AG09309 (cell line): ENCODE measurements around the gene KMT2C.

Source experiments
- DNase-seq: peaks from one replicate; pipeline ENCODE4 v3.0.0-alpha.2; 2010; ENCODE audit warnings: low read depth
- H3K4me3 ChIP-seq: 2 replicates; pipeline ENCODE4 v1.5.1; 2011; ENCODE audit warnings: mild to moderate bottlenecking, low read depth, low read length, moderate library complexity; ENCODE audit not compliant: control insufficient read depth
- TF ChIP-seq, protein P1 (sequence below): IDR thresholded peaks from 2 replicates; pipeline ENCODE4 v1.5.1; 2011; ENCODE audit warnings: mild to moderate bottlenecking, low read depth, low read length, inconsistent platforms; ENCODE audit not compliant: insufficient read depth, control insufficient read depth; ENCODE audit errors: missing control alignments

Gene KMT2C

DNA sequence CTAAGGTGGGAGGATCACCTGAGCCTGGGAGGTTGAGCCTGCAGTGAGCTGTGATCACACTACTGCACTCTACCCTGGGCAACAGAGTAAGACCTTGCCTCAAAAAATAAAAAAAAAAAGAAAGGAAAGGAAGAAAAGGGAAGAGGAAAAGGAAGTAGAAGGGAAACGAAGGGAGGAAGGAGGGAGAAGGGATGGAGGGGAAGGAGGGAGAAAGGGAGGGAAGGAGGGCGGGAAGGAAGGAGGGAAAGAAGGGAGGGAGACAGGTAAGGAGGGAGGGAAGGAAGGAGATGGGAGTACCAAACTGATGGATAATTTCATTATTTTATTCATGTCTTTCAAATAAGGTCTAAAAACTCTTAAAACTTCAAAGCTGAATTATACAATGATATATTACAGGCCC, 106.3 kb downstream of the KMT2C start:
- no peak for DNase-seq
- TF ChIP-seq, protein P1, sequence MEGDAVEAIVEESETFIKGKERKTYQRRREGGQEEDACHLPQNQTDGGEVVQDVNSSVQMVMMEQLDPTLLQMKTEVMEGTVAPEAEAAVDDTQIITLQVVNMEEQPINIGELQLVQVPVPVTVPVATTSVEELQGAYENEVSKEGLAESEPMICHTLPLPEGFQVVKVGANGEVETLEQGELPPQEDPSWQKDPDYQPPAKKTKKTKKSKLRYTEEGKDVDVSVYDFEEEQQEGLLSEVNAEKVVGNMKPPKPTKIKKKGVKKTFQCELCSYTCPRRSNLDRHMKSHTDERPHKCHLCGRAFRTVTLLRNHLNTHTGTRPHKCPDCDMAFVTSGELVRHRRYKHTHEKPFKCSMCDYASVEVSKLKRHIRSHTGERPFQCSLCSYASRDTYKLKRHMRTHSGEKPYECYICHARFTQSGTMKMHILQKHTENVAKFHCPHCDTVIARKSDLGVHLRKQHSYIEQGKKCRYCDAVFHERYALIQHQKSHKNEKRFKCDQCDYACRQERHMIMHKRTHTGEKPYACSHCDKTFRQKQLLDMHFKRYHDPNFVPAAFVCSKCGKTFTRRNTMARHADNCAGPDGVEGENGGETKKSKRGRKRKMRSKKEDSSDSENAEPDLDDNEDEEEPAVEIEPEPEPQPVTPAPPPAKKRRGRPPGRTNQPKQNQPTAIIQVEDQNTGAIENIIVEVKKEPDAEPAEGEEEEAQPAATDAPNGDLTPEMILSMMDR, result no peak
- no peak overlapping the region for H3K4me3 ChIP-seq

DNA sequence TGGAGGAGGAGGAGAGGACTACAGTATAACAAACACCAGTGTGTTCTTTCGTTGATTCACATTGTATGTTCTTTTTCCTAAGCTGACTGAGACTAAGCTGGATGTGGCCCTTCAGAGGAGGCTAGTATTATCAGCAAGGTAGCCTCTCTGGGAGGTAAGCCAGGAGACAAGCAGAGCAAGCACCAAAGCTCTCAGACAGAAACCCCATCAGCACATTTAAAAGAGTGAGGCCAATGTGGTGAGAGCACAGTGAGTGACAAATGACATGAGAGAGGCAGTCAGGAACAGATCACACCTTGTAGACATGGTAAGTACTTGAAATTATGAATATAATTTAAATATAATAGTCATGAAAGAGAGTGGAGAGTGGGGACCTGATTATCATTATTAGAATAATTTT, 107.6 kb downstream of the KMT2C start:
- TF ChIP-seq, protein P1, result no peak
- H3K4me3 ChIP-seq, result no peak overlapping the region
- DNase-seq, result no peak

DNA sequence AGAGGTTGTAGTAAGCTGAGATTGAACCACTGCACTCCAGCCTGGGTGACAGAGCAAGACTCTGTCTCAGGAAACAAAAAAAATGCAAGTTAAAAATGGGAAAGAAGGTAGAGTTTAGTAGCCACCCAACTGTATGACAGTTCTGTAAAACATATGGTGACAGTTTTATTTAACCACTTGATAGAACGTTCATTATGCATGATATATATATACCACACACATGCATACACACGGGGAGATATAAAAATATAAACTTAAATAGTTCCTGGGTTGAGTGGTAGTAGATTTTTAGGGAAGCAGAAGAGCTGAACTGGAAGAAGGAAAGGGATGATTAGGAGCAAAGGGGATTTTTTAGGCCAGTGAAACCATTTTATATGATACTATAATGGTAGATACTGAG, 120.0 kb downstream of the KMT2C start:
- TF ChIP-seq, protein P1, result no peak
- H3K4me3 ChIP-seq, result no peak overlapping the region
- DNase-seq, result no peak

DNA sequence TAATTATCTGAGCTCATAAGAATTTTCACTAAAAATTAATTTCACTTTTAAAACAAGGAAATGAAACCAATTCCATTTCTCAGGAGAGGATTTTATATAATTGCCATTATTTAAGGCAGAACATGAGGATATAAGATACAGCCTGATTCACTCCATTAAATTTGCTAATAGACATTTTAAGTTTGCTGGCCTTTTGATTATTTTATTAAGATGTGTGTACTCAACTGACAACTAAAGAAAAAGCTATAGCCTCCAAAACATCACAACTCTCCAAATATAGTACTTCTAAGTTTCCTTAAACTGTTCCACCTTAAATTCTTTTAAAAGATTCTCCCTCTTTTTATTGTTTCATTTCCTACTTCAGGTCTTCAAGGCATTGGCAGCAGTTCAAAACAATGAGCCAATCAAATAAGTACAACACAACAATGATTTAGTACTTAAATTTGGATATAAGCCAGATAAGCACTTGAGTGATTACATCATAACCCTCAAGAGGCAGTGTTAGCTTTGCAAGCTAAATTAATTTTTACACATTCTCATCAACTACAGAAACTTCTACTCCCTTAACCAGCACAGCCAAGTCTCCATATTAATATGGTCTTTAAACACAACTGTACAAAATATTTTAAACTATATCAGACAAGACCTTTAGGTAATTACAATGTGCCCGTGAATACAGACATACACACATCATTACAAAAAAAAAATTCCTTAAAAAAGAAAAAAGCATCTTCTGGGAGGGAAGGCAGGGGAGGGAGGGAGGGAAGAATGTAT, 121.8 kb downstream of the KMT2C start:
- H3K4me3 ChIP-seq, result no peak overlapping the region
- TF ChIP-seq, protein P1, result no peak
- DNase-seq, result peak; percentile 49

DNA sequence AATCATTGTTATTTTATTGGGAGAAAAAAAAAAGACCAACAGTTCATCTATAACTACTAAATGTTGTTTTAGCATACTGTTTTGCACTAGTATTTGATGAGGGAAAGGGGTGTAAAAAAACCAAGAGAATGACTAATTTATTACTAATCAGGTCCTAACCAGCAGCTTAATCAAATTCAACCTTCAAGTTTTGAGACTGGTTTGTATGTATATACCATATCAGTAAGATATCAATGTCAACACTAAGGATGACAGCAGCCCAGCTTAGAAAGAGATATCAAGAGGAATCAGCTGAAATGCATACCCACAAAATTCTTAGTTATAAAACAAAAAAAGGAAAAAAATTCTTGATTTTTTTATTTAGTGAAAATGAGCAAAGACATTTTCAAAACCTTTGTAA, 122.6 kb downstream of the KMT2C start:
- H3K4me3 ChIP-seq, result no peak overlapping the region
- TF ChIP-seq, protein P1, result no peak
- DNase-seq, result no peak

DNA sequence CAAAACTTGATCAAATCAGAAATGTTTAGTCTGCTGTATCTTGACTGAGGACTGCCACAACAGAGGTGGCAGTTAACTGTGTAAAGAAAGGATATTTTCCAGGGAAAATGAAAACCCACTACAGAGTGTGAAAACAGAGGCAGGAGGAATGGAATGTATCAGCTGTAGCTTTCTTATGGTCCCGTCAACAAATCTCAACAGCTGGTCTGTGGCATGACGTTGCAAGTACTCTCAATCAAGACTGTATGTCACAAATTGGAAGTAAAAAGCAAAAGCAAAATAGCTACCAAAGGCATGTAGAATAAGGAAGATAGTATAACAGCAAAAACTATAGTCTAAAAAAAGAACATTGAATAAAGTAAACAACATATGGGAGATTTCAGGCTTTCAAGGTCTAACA, 123.5 kb downstream of the KMT2C start:
- TF ChIP-seq, protein P1, result no peak
- no peak for DNase-seq
- H3K4me3 ChIP-seq, result no peak overlapping the region
